ENCODE measurements around the gene CPE.

DNA sequence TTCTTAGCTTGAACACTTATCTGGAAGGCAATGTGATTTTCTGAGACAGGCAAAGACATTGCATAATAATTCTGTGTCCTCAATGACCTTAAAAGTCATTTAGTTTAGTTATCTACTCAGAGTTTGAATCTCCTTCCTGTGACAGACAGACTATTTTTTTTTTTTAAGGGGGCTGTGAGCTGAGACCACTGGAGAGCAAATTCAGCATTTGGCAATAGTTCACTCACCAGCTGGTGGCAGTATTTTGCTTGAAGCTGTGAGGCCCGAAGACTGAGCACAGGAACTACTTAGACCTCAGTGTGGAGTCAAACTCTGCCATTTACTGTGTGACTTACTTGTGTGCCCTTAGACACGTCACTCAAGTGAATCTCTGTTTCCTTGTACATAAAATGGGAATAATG is 22.9 kb upstream of the CPE start:
- TF ChIP-seq, protein P1, sequence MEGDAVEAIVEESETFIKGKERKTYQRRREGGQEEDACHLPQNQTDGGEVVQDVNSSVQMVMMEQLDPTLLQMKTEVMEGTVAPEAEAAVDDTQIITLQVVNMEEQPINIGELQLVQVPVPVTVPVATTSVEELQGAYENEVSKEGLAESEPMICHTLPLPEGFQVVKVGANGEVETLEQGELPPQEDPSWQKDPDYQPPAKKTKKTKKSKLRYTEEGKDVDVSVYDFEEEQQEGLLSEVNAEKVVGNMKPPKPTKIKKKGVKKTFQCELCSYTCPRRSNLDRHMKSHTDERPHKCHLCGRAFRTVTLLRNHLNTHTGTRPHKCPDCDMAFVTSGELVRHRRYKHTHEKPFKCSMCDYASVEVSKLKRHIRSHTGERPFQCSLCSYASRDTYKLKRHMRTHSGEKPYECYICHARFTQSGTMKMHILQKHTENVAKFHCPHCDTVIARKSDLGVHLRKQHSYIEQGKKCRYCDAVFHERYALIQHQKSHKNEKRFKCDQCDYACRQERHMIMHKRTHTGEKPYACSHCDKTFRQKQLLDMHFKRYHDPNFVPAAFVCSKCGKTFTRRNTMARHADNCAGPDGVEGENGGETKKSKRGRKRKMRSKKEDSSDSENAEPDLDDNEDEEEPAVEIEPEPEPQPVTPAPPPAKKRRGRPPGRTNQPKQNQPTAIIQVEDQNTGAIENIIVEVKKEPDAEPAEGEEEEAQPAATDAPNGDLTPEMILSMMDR (optimal IDR thresholded peaks at IDR 0.05 in 1 of 3, IDR thresholded peaks at IDR 0.05 in 1 of 3, conservative IDR thresholded peaks at IDR 0.05 in 1 of 3; ENCODE audit: extremely low read depth in 1 of 3, insufficient read depth in 2 of 3, low read length in 3 of 3) = peak; percentile 42 to 75 (median 66)
- no peak for TF ChIP-seq EZH2 (IDR thresholded peaks at IDR 0.05; ENCODE audit: low read length)

Data from keratinocyte (primary cell).